Measurements from ENCODE around the gene OSBPL2.

Gene OSBPL2

GRCh38 chr20:62287759-62288534 lies 49.6 kb downstream of the OSBPL2 start:
- no peak for DNase-seq

DNA sequence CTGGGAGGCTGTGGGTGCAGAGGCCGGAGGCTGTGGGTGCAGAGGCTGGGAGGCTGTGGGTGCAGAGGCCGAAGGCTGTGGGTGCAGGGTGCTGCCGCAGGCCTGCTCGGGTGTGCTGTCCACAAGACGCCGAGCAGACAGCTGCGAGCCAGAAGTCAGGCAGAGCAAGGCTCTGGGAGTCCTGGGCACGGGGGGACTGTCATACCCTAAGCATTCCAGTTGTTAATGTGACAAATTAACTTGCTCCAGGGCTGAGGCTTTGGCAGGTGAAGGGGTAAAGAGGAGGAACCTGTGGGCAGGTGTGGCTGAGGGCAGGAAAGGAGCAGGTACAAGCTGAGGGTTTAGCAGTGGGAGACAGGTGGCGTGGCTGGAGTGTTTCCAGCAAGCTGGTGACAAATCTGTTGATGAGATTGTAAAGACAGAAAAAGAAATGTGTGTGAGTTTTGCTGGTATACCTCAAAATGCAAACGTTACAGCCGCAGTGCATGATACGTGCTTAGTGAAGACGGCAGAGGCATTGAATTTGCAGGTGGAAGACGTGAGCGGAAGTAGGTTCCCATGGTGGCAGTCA lies 50.3 kb downstream of the OSBPL2 start:
- no peak for DNase-seq

DNA sequence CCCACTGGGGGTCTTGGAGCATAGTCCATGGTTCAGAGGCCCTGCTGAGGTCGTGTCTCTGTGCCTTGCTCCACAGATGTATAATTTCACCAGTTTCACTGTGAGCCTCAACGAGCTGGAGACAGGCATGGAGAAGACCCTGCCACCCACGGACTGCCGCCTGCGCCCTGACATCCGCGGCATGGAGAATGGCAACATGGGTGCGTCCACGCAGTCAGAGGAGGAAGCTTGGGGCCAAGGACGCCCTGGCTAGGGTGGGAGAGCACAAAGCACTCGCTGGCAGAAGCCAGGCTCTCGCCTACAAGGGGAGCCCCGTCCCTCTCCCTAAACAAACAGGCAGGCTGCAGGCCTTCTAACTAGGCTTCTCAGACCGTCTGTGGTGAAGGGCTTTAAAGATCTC lies 50.8 kb downstream of the OSBPL2 start:
- DNase-seq: no peak

GRCh38 chr20:62289898-62290297 lies 51.6 kb downstream of the OSBPL2 start:
- DNase-seq: no peak

GRCh38 chr20:62291251-62292066 lies 53.1 kb downstream of the OSBPL2 start:
- DNase-seq: no peak

GRCh38 chr20:62292108-62292507 lies 53.8 kb downstream of the OSBPL2 start:
- no peak for DNase-seq

GRCh38 chr20:62293111-62293784 lies 54.9 kb downstream of the OSBPL2 start:
- DNase-seq: no peak

DNA sequence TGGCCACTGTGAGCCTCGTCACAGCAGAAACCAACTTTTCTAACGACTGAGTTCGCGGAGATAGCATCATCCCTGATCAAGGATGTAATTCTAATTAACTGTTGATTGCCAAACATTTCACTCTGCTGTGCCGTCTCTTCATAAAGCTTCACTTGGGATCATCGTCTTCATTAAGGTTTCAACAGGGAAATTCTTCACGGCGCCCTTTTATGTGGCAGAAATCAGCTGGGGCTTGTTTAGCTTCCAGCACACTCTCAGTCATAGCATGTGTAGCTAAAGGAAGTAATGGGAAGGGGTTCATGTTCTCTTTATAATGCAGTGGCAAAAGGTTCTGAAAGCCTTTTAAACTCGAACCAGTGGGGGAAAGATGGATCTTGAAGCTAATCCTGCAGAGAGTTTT lies 55.6 kb downstream of the OSBPL2 start:
- no peak for DNase-seq

GRCh38 chr20:62294516-62294915 lies 56.2 kb downstream of the OSBPL2 start:
- DNase-seq: no peak

DNA sequence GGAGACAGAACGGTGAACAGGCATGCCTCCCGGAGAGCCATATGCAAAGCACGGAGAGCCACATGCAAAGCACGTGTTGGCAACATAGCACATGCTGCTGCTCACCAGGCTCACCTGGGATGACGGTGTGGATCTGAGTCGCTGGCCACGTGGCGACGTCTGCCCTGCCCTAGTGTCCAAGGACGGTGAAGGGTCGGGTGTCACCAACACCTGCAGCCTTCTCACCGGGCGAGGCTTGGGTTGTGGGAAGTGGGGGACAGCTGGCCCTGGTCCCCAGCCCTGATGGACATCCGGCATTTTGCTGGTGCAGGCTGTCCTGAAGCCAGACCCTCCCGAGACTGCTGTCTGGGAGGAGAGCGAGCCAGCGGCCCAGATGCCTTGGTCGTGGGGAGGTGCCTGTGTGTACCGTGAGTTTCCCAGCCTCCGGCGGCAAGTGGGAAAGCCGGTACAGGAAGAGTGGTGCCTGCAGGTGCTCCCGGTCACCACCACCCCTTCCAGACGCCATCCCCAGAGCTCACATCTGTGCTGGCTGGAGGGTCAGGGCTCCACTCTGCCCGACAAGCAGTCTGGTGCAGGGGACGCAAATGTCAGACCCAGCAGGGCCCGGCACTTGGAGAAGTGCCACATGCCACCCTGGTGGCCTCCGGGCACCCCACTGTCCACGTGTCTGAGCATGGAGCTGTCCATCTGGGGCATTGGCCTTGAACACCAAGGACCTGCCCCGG lies 58.6 kb downstream of the OSBPL2 start:
- DNase-seq: no peak

DNA sequence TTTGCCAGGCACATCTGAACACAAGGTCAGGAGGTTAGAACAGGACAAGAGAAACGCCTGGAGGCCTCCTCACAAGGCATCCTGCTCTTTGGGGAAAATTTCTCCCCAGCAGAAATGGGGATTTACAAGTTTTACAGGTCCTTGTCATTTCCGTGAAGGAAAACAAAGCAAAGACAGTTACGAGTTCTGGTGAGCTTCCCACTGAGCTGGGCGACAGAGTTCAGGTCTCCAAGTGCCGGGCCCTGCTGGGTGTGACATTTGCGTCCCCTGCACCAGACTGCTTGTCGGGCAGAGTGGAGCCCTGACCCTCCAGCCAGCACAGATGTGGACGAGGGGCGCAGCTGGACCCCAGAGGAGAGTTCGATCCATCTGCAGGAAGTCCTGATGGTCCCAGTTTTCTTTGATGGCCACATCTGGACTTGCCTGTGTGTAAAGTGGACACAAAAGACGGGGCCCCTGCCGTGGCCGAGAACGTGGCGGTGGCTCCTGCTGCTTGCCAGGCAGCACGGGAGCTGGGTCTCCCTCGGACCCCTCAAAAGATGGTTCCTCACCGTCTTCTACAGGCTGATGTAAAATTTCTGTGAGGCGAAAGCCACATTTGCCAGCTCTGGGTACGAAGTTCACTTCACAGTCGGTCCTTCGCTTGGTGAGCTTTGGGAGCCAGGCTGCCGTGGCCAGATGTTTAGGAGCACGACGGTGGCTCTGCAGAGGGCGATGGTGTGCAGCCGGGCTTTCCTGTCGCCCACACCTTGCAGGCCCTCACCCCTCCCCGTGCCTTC lies 59.3 kb downstream of the OSBPL2 start:
- no peak for DNase-seq

GRCh38 chr20:62298577-62299249 lies 60.4 kb downstream of the OSBPL2 start:
- DNase-seq: no peak

GRCh38 chr20:62299666-62300236 lies 61.4 kb downstream of the OSBPL2 start:
- DNase-seq: no peak

DNA sequence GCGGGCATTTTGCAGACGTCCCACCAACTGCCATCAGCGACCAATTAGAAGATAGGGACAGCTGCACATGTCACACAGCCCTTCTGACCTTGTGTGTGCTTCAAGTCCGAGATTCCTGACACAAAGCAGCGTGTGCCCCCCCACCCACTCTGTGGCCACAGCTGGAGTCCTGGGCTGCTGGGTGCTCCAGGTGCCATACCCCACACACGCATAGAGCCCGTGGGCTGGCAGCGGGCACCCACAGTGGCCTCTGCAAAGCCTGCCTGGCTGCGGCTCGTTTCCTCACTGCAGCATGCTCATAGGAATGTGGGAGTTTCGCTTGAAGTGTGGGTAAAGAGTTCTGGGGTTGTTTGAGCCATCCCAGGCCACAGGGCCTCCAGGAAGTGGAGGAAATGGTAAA lies 62.0 kb downstream of the OSBPL2 start:
- DNase-seq: no peak

DNA sequence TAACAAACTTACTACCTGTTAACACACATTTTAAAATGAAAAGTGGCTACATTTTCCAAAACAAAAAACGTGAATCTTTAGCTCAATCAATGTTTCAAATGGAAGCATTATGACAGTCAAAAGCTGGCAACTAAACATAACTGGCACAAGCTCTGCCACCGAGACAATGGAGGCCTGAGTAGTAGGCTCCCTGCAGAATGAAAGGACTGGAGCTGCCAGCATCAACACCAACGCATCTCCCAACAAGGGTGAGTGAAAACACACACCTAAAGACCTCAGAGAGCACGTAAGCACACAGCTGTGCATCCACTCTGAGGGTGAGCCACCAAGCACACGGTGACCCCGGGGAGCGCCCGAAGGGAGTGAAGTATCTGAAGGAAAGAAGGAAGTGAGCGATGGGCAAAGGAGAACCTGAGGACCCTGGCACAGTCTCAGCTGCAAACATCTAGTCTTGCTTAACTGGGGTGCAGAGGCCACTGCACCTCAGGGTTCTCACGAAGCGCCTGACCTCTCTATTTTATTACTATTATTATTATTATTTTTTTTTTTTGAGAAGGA lies 62.9 kb downstream of the OSBPL2 start:
- DNase-seq: no peak

- peak; percentile 96 for DNase-seq
Observed at GRCh38 chr20:62301773-62302340, 63.5 kb downstream of the OSBPL2 start.

DNA sequence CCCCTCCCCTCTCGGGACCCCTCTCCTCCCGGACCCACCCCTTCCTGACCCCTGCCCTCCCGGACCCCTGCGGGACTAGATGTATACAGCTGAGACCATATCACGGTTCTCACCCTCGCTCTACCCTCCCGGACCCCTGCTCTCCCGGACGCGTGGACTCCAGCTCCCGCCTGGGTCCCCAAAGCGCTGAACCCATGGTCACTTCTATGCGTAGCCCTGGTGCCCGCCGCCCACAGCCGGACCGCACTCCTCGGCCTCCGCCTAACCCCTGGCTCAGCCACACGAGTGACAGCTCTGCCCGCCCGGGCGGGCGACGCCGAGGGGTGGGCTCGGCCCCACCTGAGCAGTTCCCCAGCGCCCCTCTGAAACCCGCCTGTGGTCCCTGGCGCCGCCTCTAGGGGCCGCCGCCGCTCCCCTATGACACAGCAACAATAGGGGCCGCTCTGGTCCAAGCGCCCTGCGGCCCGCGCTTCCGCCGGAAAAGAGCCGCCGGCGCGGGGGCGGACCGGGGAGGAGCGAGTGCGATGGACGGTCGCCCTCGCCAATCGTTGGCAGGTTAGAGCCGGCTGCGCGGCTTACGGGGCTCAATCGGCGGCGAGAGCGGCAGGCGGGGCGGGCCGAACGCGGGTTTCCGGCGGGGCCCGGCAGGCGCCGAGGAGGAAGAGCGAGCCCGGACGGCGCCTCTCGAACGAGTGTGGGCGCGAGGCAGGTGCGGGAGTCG lies 64.2 kb downstream of the OSBPL2 start, which contains the start of gene ADRM1:
Gene ADRM1 (plus strand): TSS at position 657 of the 721 bp plus-strand sequence. CDS start 572 bp downstream, outside the sequence.
- DNase-seq: peak; percentile 100

DNA sequence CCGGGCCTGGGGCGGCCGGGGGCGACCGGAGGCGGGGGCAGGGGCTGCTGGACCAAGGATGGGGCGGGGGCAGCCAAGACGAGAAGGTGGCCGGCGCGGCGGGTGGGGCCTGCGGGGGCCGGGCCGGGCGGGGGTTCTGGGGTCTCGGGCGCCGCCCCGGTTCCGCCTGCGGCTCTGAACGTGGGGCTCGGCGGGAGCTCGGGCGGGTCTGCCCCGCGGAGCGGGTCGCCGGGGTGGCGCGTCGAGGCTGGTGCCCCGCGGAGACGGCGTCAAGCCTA lies 64.7 kb downstream of the OSBPL2 start:
- no peak for DNase-seq

Measured in 8988T (cell line).